ENCODE data around the gene ABCA2.

Gene ABCA2

GRCh38 chr9:136988872-136989271, 39.2 kb downstream of the ABCA2 start:
- TF ChIP-seq CTCF (IDR thresholded peaks at IDR 0.05; ENCODE audit: extremely low read depth, missing control alignments) = no peak
- no peak for DNase-seq (ENCODE audit: low spot score)

- no peak for DNase-seq (ENCODE audit: low spot score)
- no peak for TF ChIP-seq CTCF (IDR thresholded peaks at IDR 0.05; ENCODE audit: extremely low read depth, missing control alignments)
Observed at GRCh38 chr9:136985853-136986252, 42.2 kb downstream of the ABCA2 start.

- no peak for DNase-seq (ENCODE audit: low spot score)
- TF ChIP-seq CTCF (IDR thresholded peaks at IDR 0.05; ENCODE audit: extremely low read depth, missing control alignments) = no peak
Observed at GRCh38 chr9:136985027-136985602, 42.9 kb downstream of the ABCA2 start.

- TF ChIP-seq CTCF (IDR thresholded peaks at IDR 0.05; ENCODE audit: extremely low read depth, missing control alignments) = no peak
- no peak for DNase-seq (ENCODE audit: low spot score)
Observed at GRCh38 chr9:136984464-136985026, 43.5 kb downstream of the ABCA2 start.

- DNase-seq (ENCODE audit: low spot score) = no peak
Observed at GRCh38 chr9:136983656-136984314, 44.3 kb downstream of the ABCA2 start.

GRCh38 chr9:136983167-136983566, 44.9 kb downstream of the ABCA2 start:
- TF ChIP-seq CTCF (IDR thresholded peaks at IDR 0.05; ENCODE audit: extremely low read depth, missing control alignments) = no peak
- no peak for DNase-seq (ENCODE audit: low spot score)

More at GRCh38 chr9:136983656-136984314, 44.3 kb downstream of the ABCA2 start:
- TF ChIP-seq CTCF (IDR thresholded peaks at IDR 0.05; ENCODE audit: extremely low read depth, missing control alignments) = no peak

GRCh38 chr9:136982232-136983051, 45.6 kb downstream of the ABCA2 start, which contains the start of gene LCNL1:
TSS of gene LCNL1 (plus strand) at chr9:136982993. CDS start at chr9:136983587, 594 bp downstream.
- TF ChIP-seq CTCF (IDR thresholded peaks at IDR 0.05; ENCODE audit: extremely low read depth, missing control alignments) = no peak
- no peak for DNase-seq (ENCODE audit: low spot score)
